Neural progenitor cell (in vitro differentiated cells): Measurements from ENCODE around the gene PRDM5. TPM values are rescaled to one million over a fixed set of nuclear protein-coding genes. Genes with fewer than 3 reads are reported as not detected.

Experiments used
- DNase-seq: peaks from one replicate; pipeline ENCODE4 v3.0.0-alpha.2; 2016; ENCODE audit warnings: low spot score
- H2AFZ ChIP-seq: fragments of 200-600 bp; sonication (generic); replicated peaks from 2 replicates; pipeline ENCODE4 v1.6.1; 2016; ENCODE audit warnings: antibody characterized with exemption
- H3F3A ChIP-seq: fragments of 200-600 bp; sonication (generic); 2 replicates; pipeline ENCODE4 v1.6.1; 2016; ENCODE audit warnings: antibody characterized with exemption, low read depth
- H3K27ac ChIP-seq: fragments of 200-600 bp; sonication (generic); 2 replicates; pipeline ENCODE4 v1.5.1; 2016; ENCODE audit warnings: mild to moderate bottlenecking
- H3K27me3 ChIP-seq: fragments of 200-600 bp; sonication (generic); 2 replicates; pipeline ENCODE4 v1.6.1; 2016; ENCODE audit warnings: mild to moderate bottlenecking, moderate library complexity
- H3K36me3 ChIP-seq: fragments of 200-600 bp; sonication (generic); 2 replicates; pipeline ENCODE4 v1.5.1; 2016
- H3K4me1 ChIP-seq: fragments of 200-600 bp; sonication (generic); 2 replicates; pipeline ENCODE4 v1.6.1; 2016; ENCODE audit warnings: mixed run types
- H3K4me2 ChIP-seq: fragments of 200-600 bp; sonication (generic); 2 replicates; pipeline ENCODE4 v1.6.1; 2016
- H3K4me3 ChIP-seq: fragments of 200-600 bp; sonication (generic); 2 replicates; pipeline ENCODE4 v1.5.1; 2016
- H3K79me2 ChIP-seq: fragments of 200-600 bp; sonication (generic); 2 replicates; pipeline ENCODE4 v1.6.1; 2016; ENCODE audit warnings: low read depth
- H3K9ac ChIP-seq: fragments of 200-600 bp; sonication (generic); 2 replicates; pipeline ENCODE4 v1.6.1; 2016
- H3K9me3 ChIP-seq: fragments of 200-600 bp; sonication (generic); 2 replicates; pipeline ENCODE4 v1.5.1; 2016; ENCODE audit warnings: low read depth
- H4K20me1 ChIP-seq: fragments of 200-600 bp; sonication (generic); 2 replicates; pipeline ENCODE4 v1.6.1; 2016; ENCODE audit warnings: low read depth
- H3K27ac Mint-ChIP-seq: 3 replicates; pipeline ENCODE4 v1.8.0; 2021; ENCODE audit warnings: mixed read lengths
- H3K27me3 Mint-ChIP-seq: 2 replicates; pipeline ENCODE4 v1.8.0; 2022; ENCODE audit warnings: low read depth, mild to moderate bottlenecking, inconsistent platforms, moderate library complexity, mixed read lengths; ENCODE audit not compliant: insufficient read depth
- H3K36me3 Mint-ChIP-seq: 3 replicates; pipeline ENCODE4 v1.8.0; 2021; ENCODE audit warnings: mixed read lengths
- H3K4me1 Mint-ChIP-seq: 3 replicates; pipeline ENCODE4 v1.8.0; 2021; ENCODE audit warnings: mixed read lengths
- H3K4me3 Mint-ChIP-seq: 3 replicates; pipeline ENCODE4 v1.8.0; 2021; ENCODE audit warnings: mild to moderate bottlenecking, moderate library complexity, mixed read lengths
- H3K9me3 Mint-ChIP-seq: 3 replicates; pipeline ENCODE4 v1.8.0; 2020; ENCODE audit warnings: mixed read lengths
- CTCF ChIP-seq: fragments of 200-600 bp; sonication (generic); IDR thresholded peaks from 2 replicates; pipeline ENCODE4 v1.5.1; 2017; ENCODE audit warnings: antibody characterized with exemption, mild to moderate bottlenecking
- EZH2 ChIP-seq: fragments of 200-600 bp; sonication (generic); IDR thresholded peaks from 2 replicates; pipeline ENCODE4 v1.6.1; 2017; ENCODE audit warnings: antibody characterized with exemption, mild to moderate bottlenecking, moderate library complexity
- EZH2phosphoT487 ChIP-seq: fragments of 200-600 bp; sonication (generic); IDR thresholded peaks from 2 replicates; pipeline ENCODE4 v1.6.1; 2017; ENCODE audit warnings: antibody characterized with exemption
- total RNA-seq: library from RNA; depleted of rRNA; stranded (reverse); fragments of >200 nt; gene quantifications from 2 replicates; pipeline ENCODE4 v1.2.3, GENCODE V29; 2015; ENCODE audit warnings: low replicate concordance

PRDM5 gene
- total RNA-seq, 1 donor from 2014 or later, result 51.7 TPM

DNA sequence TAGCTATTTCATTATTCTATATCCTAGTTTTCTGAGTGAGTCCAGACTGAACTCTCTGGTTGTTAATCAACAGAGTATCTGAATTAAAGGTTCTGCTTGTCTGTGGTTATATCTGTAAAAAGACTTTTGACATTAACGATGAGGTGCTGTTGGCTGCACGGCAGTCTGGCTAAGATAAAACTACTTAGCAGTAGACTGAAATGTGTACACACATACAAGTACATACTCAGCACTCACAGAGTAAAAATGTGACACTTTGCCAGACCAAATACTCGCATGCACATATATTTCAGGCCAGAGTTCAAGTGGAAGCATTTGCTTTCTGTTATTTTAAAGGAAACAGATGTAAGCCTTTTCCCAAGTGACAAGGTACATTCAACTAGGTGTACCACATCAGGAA is 80.5 kb downstream of the PRDM5 start:
- Mint-ChIP-seq H3K36me3 (no peaks in the 10 kb centered on the region), H3K4me1 (no peaks in the 10 kb centered on the region), H3K9me3 (no peaks in the 10 kb centered on the region), H3K27me3 (no peaks in the 10 kb centered on the region), H3K4me3 (no peak overlapping the region), H3K27ac (no peak overlapping the region)
- Histone ChIP-seq H3K9me3 (no peaks in the 10 kb centered on the region), H3F3A (no peaks in the 10 kb centered on the region), H3K4me1 (peaks cover 9% of the 10 kb centered on the region), H4K20me1 (no peaks in the 10 kb centered on the region), H3K79me2 (no peaks in the 10 kb centered on the region), H3K4me3 (no peak overlapping the region), H3K36me3 (no peaks in the 10 kb centered on the region), H2AFZ (no peak overlapping the region), H3K9ac (no peak overlapping the region), H3K27ac (no peak overlapping the region), H3K27me3 (no peaks in the 10 kb centered on the region), H3K4me2 (no peak overlapping the region)
- TF ChIP-seq EZH2, result no peak
- TF ChIP-seq EZH2phosphoT487, result no peak
- no peak for TF ChIP-seq CTCF
- DNase-seq, result no peak

GRCh38 chr4:120841580-120841979 is 80.9 kb downstream of the PRDM5 start:
- Histone ChIP-seq H3K4me1 (peaks cover 9% of the 10 kb centered on the region), H3K36me3 (no peaks in the 10 kb centered on the region), H3K4me2 (no peak overlapping the region), H3K27ac (no peak overlapping the region), H3K27me3 (no peaks in the 10 kb centered on the region), H3K4me3 (no peak overlapping the region), H2AFZ (no peak overlapping the region), H3K9ac (no peak overlapping the region), H3F3A (no peaks in the 10 kb centered on the region), H3K79me2 (no peaks in the 10 kb centered on the region), H3K9me3 (no peaks in the 10 kb centered on the region), H4K20me1 (no peaks in the 10 kb centered on the region)
- no peak overlapping the region for H3K4me3 Mint-ChIP-seq
- TF ChIP-seq EZH2phosphoT487 (no peak), CTCF (no peak), EZH2 (no peak)
- no peak overlapping the region for H3K27ac Mint-ChIP-seq
- H3K27me3 Mint-ChIP-seq, result no peaks in the 10 kb centered on the region
- H3K4me1 Mint-ChIP-seq, result no peaks in the 10 kb centered on the region
- no peaks in the 10 kb centered on the region for H3K9me3 Mint-ChIP-seq
- no peak for DNase-seq
- H3K36me3 Mint-ChIP-seq, result no peaks in the 10 kb centered on the region

DNA sequence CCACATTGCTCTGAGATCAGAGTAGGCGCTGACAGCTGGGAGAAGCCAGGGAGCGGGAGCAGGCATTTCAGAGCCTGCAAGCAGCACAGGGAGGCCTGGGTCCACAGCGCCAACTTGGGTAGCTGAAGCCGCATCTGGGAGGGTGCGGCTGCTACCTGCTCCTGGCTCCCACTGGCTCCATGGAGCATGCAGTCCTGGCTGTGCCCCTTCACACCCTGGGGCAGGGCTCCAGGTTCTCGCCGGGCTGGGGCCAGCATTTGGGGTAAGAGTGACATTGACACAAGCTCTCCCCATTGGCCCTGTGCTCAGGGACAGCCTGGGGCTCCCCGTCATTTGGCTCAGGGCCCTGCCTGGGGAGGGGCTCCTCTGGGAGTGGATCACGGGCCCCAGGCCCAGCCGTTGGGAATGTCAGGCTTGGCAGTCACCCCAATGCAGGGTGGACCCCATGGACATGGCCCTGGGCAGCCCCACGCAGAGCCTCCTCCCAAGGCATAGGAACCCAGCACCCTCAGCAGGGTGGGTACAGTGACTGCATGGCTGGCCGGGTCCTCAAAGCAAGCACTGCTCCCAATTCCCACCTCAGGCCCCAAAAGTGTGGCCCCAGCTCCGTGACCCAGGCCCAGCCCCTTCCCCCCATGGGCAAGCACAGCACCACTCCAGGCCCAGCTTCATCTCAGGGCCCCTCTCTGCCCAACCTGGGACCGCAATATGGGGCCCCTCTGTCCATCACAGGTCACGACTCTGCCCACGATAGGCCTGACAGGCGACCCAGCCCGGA is 82.4 kb downstream of the PRDM5 start:
- no peak overlapping the region for H2AFZ ChIP-seq
- Mint-ChIP-seq H3K4me1 (no peaks in the 10 kb centered on the region), H3K27ac (no peak overlapping the region), H3K36me3 (no peaks in the 10 kb centered on the region), H3K27me3 (no peaks in the 10 kb centered on the region), H3K4me3 (no peak overlapping the region), H3K9me3 (no peaks in the 10 kb centered on the region)
- H3K4me3 ChIP-seq, result no peak overlapping the region
- TF ChIP-seq EZH2, result no peak
- TF ChIP-seq CTCF, result no peak
- TF ChIP-seq EZH2phosphoT487, result no peak
- H3F3A ChIP-seq, result no peaks in the 10 kb centered on the region
- no peak overlapping the region for H3K9ac ChIP-seq
- no peak overlapping the region for H3K27ac ChIP-seq
- no peaks in the 10 kb centered on the region for H4K20me1 ChIP-seq
- peaks cover 9% of the 10 kb centered on the region for H3K4me1 ChIP-seq
- no peaks in the 10 kb centered on the region for H3K9me3 ChIP-seq
- no peaks in the 10 kb centered on the region for H3K79me2 ChIP-seq
- H3K27me3 ChIP-seq, result no peaks in the 10 kb centered on the region
- no peak for DNase-seq
- no peak overlapping the region for H3K4me2 ChIP-seq
- H3K36me3 ChIP-seq, result no peaks in the 10 kb centered on the region
